ENCODE data around the gene RAB3D. TPM values are rescaled to one million over a fixed set of nuclear protein-coding genes. Genes with fewer than 3 reads are reported as not detected.

RAB3D gene
- polyA plus RNA-seq, 1 experiment, result 12.0 TPM

GRCh38 chr19:11281356-11282049 is 58.0 kb downstream of the RAB3D start:
- no peak overlapping the region for H3K4me3 ChIP-seq (ENCODE audit: low read depth, low read length)
- DNase-seq (ENCODE audit: low read depth), result no peak
- H3K36me3 ChIP-seq (ENCODE audit: control insufficient read depth, insufficient read depth, low read length), result no peaks in the 10 kb centered on the region
- peaks cover 4% of the 10 kb centered on the region; the same call in 1 of the 2 replicates for H3K27me3 ChIP-seq (ENCODE audit: control insufficient read depth, insufficient read depth, low read length)
- TF ChIP-seq CTCF (IDR thresholded peaks at IDR 0.05; ENCODE audit: insufficient read depth, low read depth, low read length), result no peak
- POLR2A ChIA-PET, result no interaction called here
- CTCF ChIA-PET, result interaction anchor here (1.1 kb wide), 1 partner anchor 201 kb away, joined by 3 read pairs; no protein-coding TSS in a partner anchor

GRCh38 chr19:11279505-11280236 is 59.8 kb downstream of the RAB3D start:
- no peak for DNase-seq (ENCODE audit: low read depth)
- Histone ChIP-seq H3K36me3 (ENCODE audit: control insufficient read depth, insufficient read depth, low read length) (no peaks in the 10 kb centered on the region), H3K27me3 (ENCODE audit: control insufficient read depth, insufficient read depth, low read length) (peaks cover 4% of the 10 kb centered on the region; the same call in 1 of the 2 replicates), H3K4me3 (ENCODE audit: low read depth, low read length) (no peak overlapping the region)
- ChIA-PET POLR2A (no interaction called here), CTCF (interaction anchor here (0.9 to 1.6 kb wide), 3 partner anchors 9 to 76 kb away, joined by 3 to 8 read pairs (median 3); no protein-coding TSS in a partner anchor)
- TF ChIP-seq CTCF (IDR thresholded peaks at IDR 0.05; ENCODE audit: insufficient read depth, low read depth, low read length), result no peak

GRCh38 chr19:11278670-11279069 is 60.8 kb downstream of the RAB3D start:
- H3K4me3 ChIP-seq (ENCODE audit: low read depth, low read length), result no peak overlapping the region
- H3K27me3 ChIP-seq (ENCODE audit: control insufficient read depth, insufficient read depth, low read length), result peaks cover 4% of the 10 kb centered on the region; the same call in 1 of the 2 replicates
- ChIA-PET CTCF (interaction anchor here (1.0 to 1.6 kb wide), 3 partner anchors 10 to 15 kb away, joined by 3 to 8 read pairs (median 4); no protein-coding TSS in a partner anchor), POLR2A (interaction anchor here (0.6 kb wide), 2 partner anchors 23 to 110 kb away, joined by 7 to 9 read pairs; no protein-coding TSS in a partner anchor)
- DNase-seq (ENCODE audit: low read depth), result no peak
- no peak for TF ChIP-seq CTCF (IDR thresholded peaks at IDR 0.05; ENCODE audit: insufficient read depth, low read depth, low read length)
- no peaks in the 10 kb centered on the region for H3K36me3 ChIP-seq (ENCODE audit: control insufficient read depth, insufficient read depth, low read length)

- H3K36me3 ChIP-seq (ENCODE audit: control insufficient read depth, insufficient read depth, low read length), result no peaks in the 10 kb centered on the region
- no peak for TF ChIP-seq CTCF (IDR thresholded peaks at IDR 0.05; ENCODE audit: insufficient read depth, low read depth, low read length)
- ChIA-PET CTCF (interaction anchor here (0.6 kb wide), 1 partner anchor 185 kb away, joined by 4 read pairs; no protein-coding TSS in a partner anchor), POLR2A (no interaction called here)
- DNase-seq (ENCODE audit: low read depth), result no peak
- 0 out of 2 replicates have a peak, but pooled peaks cover 2% of the 10 kb centered on the region for H3K27me3 ChIP-seq (ENCODE audit: control insufficient read depth, insufficient read depth, low read length)
- H3K4me3 ChIP-seq (ENCODE audit: low read depth, low read length), result no peak overlapping the region
Measured at GRCh38 chr19:11274533-11275086, 64.8 kb downstream of the RAB3D start.

- ChIA-PET CTCF (interaction anchor here (0.5 to 0.6 kb wide), 2 partner anchors 19 to 185 kb away, joined by 4 read pairs; no protein-coding TSS in a partner anchor), POLR2A (no interaction called here)
- no peak for TF ChIP-seq CTCF (IDR thresholded peaks at IDR 0.05; ENCODE audit: insufficient read depth, low read depth, low read length)
Measured at GRCh38 chr19:11273989-11274388, 65.5 kb downstream of the RAB3D start.

More at GRCh38 chr19:11273989-11274388, 65.5 kb downstream of the RAB3D start:
- Histone ChIP-seq H3K27me3 (ENCODE audit: control insufficient read depth, insufficient read depth, low read length) (no peaks in the 10 kb centered on the region), H3K4me3 (ENCODE audit: low read depth, low read length) (no peak overlapping the region), H3K36me3 (ENCODE audit: control insufficient read depth, insufficient read depth, low read length) (no peaks in the 10 kb centered on the region)
- no peak for DNase-seq (ENCODE audit: low read depth)

All from BJ (cell line).